Ascending aorta (tissue), 2 donors: ENCODE data around the gene SERPINA1. TPM values are rescaled to one million over a fixed set of nuclear protein-coding genes. Genes with fewer than 3 reads are reported as not detected.
A peak's percentile ranks its signal among the peaks of the same experiment; 100 is the strongest.

Source experiments
- DNase-seq, 2 donors: peaks; one replicate each; pipeline ENCODE4 v3.0.0-alpha.2; 2019; ENCODE audit warnings: low spot score in 2 of 2
- H3K27ac ChIP-seq, 2 donors: fragments of 200-600 bp; sonication (generic); one replicate each; pipeline ENCODE4 v1.5.1; 2016 to 2017; ENCODE audit warnings: mild to moderate bottlenecking in 1 of 2
- H3K27me3 ChIP-seq: fragments of 200-600 bp; sonication (generic); one replicate; pipeline ENCODE4 v1.5.1; 2017
- H3K36me3 ChIP-seq, 2 donors: fragments of 200-600 bp; sonication (generic); one replicate each; pipeline ENCODE4 v1.5.1; 2016
- H3K4me1 ChIP-seq, 2 donors: fragments of 200-600 bp; sonication (generic); one replicate each; pipeline ENCODE4 v1.5.1; 2016 to 2017; ENCODE audit warnings: mild to moderate bottlenecking in 1 of 2
- H3K4me3 ChIP-seq, 2 donors: fragments of 200-600 bp; sonication (generic); one replicate each; pipeline ENCODE4 v1.5.1; 2016 to 2017; ENCODE audit warnings: mild to moderate bottlenecking in 1 of 2
- H3K9me3 ChIP-seq, 2 donors: fragments of 200-600 bp; sonication (generic); one replicate each; pipeline ENCODE4 v1.5.1; 2016
- CTCF ChIP-seq, 3 experiments: fragments of 200-600 bp in 2 of 3; fragments of 450-650 bp in 1 of 3; sonication (generic) in 2 of 3; IDR thresholded peaks; one replicate each; pipeline ENCODE4 v1.5.1; 2016 to 2019; ENCODE audit warnings: antibody characterized with exemption in 3 of 3, mild to moderate bottlenecking in 1 of 3, moderate library complexity in 1 of 3
- intact Hi-C: fragments of 100-400 bp; cut with DNase I; formaldehyde crosslinking; loops from one replicate; pipeline ENCODE4 v1.15.1; 2023
- total RNA-seq: library from RNA; depleted of rRNA; stranded (reverse); fragments of >200 nt; gene quantifications from one replicate; pipeline ENCODE4 v1.1.0, GENCODE V29; 2016

SERPINA1 gene
- total RNA-seq, 1 donor from 2014 or later, result 34.3 TPM

GRCh38 chr14:94364037-94364436 lies 24.4 kb downstream of the SERPINA1 start:
- no peak for TF ChIP-seq CTCF (IDR thresholded peaks at IDR 0.05)
- peak in 1 of 2 donors; percentile 43 for DNase-seq
- intact Hi-C loops, result loop anchor here (1.0 kb wide), 1 partner anchor 16 kb away; no protein-coding TSS in a partner anchor
- H3K4me1 ChIP-seq, result no peaks in the 10 kb centered on the region
- H3K27ac ChIP-seq, result no peak overlapping the region
- no peak overlapping the region for H3K4me3 ChIP-seq
- H3K27me3 ChIP-seq, result no peaks in the 10 kb centered on the region
- no peaks in the 10 kb centered on the region for H3K36me3 ChIP-seq
- H3K9me3 ChIP-seq, result no peaks in the 10 kb centered on the region

GRCh38 chr14:94363151-94363624 lies 25.2 kb downstream of the SERPINA1 start:
- no peaks in the 10 kb centered on the region for H3K36me3 ChIP-seq
- no peaks in the 10 kb centered on the region for H3K4me1 ChIP-seq
- no peak overlapping the region for H3K27ac ChIP-seq
- TF ChIP-seq CTCF (IDR thresholded peaks at IDR 0.05), result no peak
- H3K9me3 ChIP-seq, result no peaks in the 10 kb centered on the region
- DNase-seq, result peak in 1 of 2 donors; percentile 48
- H3K27me3 ChIP-seq, result no peaks in the 10 kb centered on the region
- intact Hi-C loops, result no loop called here
- H3K4me3 ChIP-seq, result no peak overlapping the region

- intact Hi-C loops, result no loop called here
- DNase-seq, result no peak
- TF ChIP-seq CTCF (IDR thresholded peaks at IDR 0.05), result no peak
- no peak overlapping the region for H3K4me3 ChIP-seq
- H3K4me1 ChIP-seq, result no peaks in the 10 kb centered on the region
- no peaks in the 10 kb centered on the region for H3K9me3 ChIP-seq
- H3K36me3 ChIP-seq, result no peaks in the 10 kb centered on the region
- no peaks in the 10 kb centered on the region for H3K27me3 ChIP-seq
- H3K27ac ChIP-seq, result no peak overlapping the region
These were observed 25.7 kb downstream of the SERPINA1 start for GRCh38 chr14:94362614-94363133.

- Histone ChIP-seq H3K4me1 (no peaks in the 10 kb centered on the region), H3K9me3 (no peaks in the 10 kb centered on the region), H3K36me3 (no peaks in the 10 kb centered on the region), H3K27me3 (no peaks in the 10 kb centered on the region), H3K4me3 (no peak overlapping the region), H3K27ac (no peak overlapping the region)
- no peak for TF ChIP-seq CTCF (IDR thresholded peaks at IDR 0.05)
- peak in 1 of 2 donors; percentile 43 for DNase-seq
- intact Hi-C loops, result no loop called here
These were observed 26.7 kb downstream of the SERPINA1 start for GRCh38 chr14:94361682-94362081.

- no peak for TF ChIP-seq CTCF (IDR thresholded peaks at IDR 0.05)
- intact Hi-C loops, result no loop called here
These were observed 27.3 kb downstream of the SERPINA1 start for GRCh38 chr14:94360945-94361565.

More at GRCh38 chr14:94360945-94361565, 27.3 kb downstream of the SERPINA1 start:
- Histone ChIP-seq H3K36me3 (no peaks in the 10 kb centered on the region), H3K27ac (no peak overlapping the region), H3K9me3 (no peaks in the 10 kb centered on the region), H3K4me1 (no peaks in the 10 kb centered on the region), H3K4me3 (no peak overlapping the region), H3K27me3 (no peaks in the 10 kb centered on the region)
- peak in 1 of 2 donors; percentile 34 for DNase-seq
